ENCODE results near the gene CANT1. TPM values are rescaled to one million over a fixed set of nuclear protein-coding genes. Genes with fewer than 3 reads are reported as not detected.

The CANT1 gene
- total and polyA plus RNA-seq, 2 of the 13 experiments (the other 11 are each of a cell fraction or from before 2014, with no cell fraction given), result 34.1 to 42.1 TPM

GRCh38 chr17:78970834-78971755 is 38.5 kb downstream of the CANT1 start:
- Histone ChIP-seq H3K27me3 (ENCODE audit: control insufficient read depth in 1 of 2, insufficient read depth in 2 of 2, low read length in 2 of 2) (no peaks in the 10 kb centered on the region), H3K9ac (ENCODE audit: insufficient read depth, low read depth, low read length) (no peak overlapping the region), H3K79me2 (ENCODE audit: insufficient read depth, low read length) (peaks cover 3% of the 10 kb centered on the region), H3K27ac (ENCODE audit: extremely low read length, insufficient read depth, low read length) (peak overlapping the region; percentile 0), H3K4me1 (ENCODE audit: insufficient read depth, low read length) (peaks cover 27% of the 10 kb centered on the region), H3K36me3 (replicated peaks in 1 of 2; ENCODE audit: control insufficient read depth in 1 of 2, insufficient read depth in 2 of 2, low read length in 2 of 2) (peaks cover 7 to 35% of the 10 kb centered on the region in 2 experiments), H3K4me3 (replicated peaks in 1 of 3; ENCODE audit: insufficient read depth in 1 of 3, low read depth in 2 of 3, low read length in 3 of 3) (no peak overlapping the region), H3K4me2 (ENCODE audit: low read depth, low read length) (no peak overlapping the region), H3K9me3 (ENCODE audit: low read length) (no peaks in the 10 kb centered on the region), H4K20me1 (ENCODE audit: insufficient read depth, low read length) (peaks cover 5% of the 10 kb centered on the region; the same call in 1 of the 2 replicates), H2AFZ (ENCODE audit: low read length) (no peak overlapping the region)
- ATAC-seq (peak; percentile 51), DNase-seq (ENCODE audit: low spot score) (peak; percentile 81), FAIRE-seq (peak; percentile 51)
- POLR2A ChIA-PET, result interaction anchor here (0.7 to 5.1 kb wide), 8 partner anchors 9 to 130 kb away, joined by 3 to 25 read pairs (median 8); partner anchors contain the start of genes CANT1 and LGALS3BP
- in situ Hi-C loops (cut with HindIII; ENCODE audit: extremely low pct_ligation_motif_present, low pct_unique_long_range_greater_than_20kb), result loop anchor here (5.0 kb wide), 1 partner anchor 89 kb away; no protein-coding TSS in a partner anchor
- intact Hi-C loops (cut with micrococcal nuclease; ENCODE audit: unreplicated experiment), result loop anchor here (1.0 kb wide), 1 partner anchor 106 kb away; no protein-coding TSS in a partner anchor
- CTCF ChIA-PET (ENCODE audit: low intra/inter-chr PET ratio, low total read pairs), result interaction anchor here (0.8 to 3.0 kb wide), 4 partner anchors 9 to 128 kb away, joined by 4 to 35 read pairs (median 6); partner anchors contain the start of gene LGALS3BP
- WGBS (ENCODE audit: low lambda C conversion rate), result 74% methylated on average over 29 of the region's 33 CpGs
- TSS peak; percentile 50 for BruUV-seq (replicated peaks)
- TF ChIP-seq RXRB (CRISPR knock-in tag; IDR thresholded peaks at IDR 0.05; ENCODE audit: borderline replicate concordance) (peak; percentile 11; the same call in 1 of the 2 replicates), IRF9 (CRISPR knock-in tag; IDR thresholded peaks at IDR 0.05; ENCODE audit: borderline replicate concordance) (peak; percentile 75; the same call in 1 of the 2 replicates), ZNF740 (CRISPR knock-in tag; IDR thresholded peaks at IDR 0.05) (no peak), SATB2 (CRISPR knock-in tag; IDR thresholded peaks at IDR 0.05) (no peak), ZMYM2 (CRISPR knock-in tag; IDR thresholded peaks at IDR 0.05) (no peak), MED1 (CRISPR knock-in tag; IDR thresholded peaks at IDR 0.05) (no peak), ZNF670 (CRISPR knock-in tag; IDR thresholded peaks at IDR 0.05; ENCODE audit: borderline replicate concordance) (no peak), ZC3H13 (CRISPR knock-in tag; IDR thresholded peaks at IDR 0.05) (peak; percentile 92), ZNF619 (CRISPR knock-in tag; IDR thresholded peaks at IDR 0.05) (0 out of 2 replicates have a peak, but pooled peaks have one; percentile 76), ZNF639 (CRISPR knock-in tag; conservative IDR thresholded peaks at IDR 0.05) (peak; percentile 63; the same call in 1 of the 2 replicates), JUND (CRISPR knock-in tag; IDR thresholded peaks at IDR 0.05) (no peak), HMGA1 (CRISPR knock-in tag; conservative IDR thresholded peaks at IDR 0.05) (no peak), GABPB1 (CRISPR knock-in tag; IDR thresholded peaks at IDR 0.05) (no peak; the same call in 1 of the 2 replicates), GMEB2 (CRISPR knock-in tag; IDR thresholded peaks at IDR 0.05; ENCODE audit: low read depth) (no peak), ZFP37 (CRISPR knock-in tag; IDR thresholded peaks at IDR 0.05; ENCODE audit: borderline replicate concordance) (no peak), ARHGAP35 (CRISPR knock-in tag; IDR thresholded peaks at IDR 0.05; ENCODE audit: borderline replicate concordance) (no peak), ZBTB7A (CRISPR knock-in tag; IDR thresholded peaks at IDR 0.05) (no peak), CBX1 (IDR thresholded peaks at IDR 0.05; ENCODE audit: low read depth) (no peak), ZBTB38 (CRISPR knock-in tag; IDR thresholded peaks at IDR 0.05) (peak; percentile 26; the same call in 1 of the 2 replicates), ELF3 (CRISPR knock-in tag; IDR thresholded peaks at IDR 0.05) (0 out of 2 replicates have a peak, but pooled peaks have one; percentile 42)
